GM19193 (cell line): Measurements from ENCODE around the gene C13orf46.

ENCODE experiments used
- POLR2A ChIP-seq: IDR thresholded peaks from 4 replicates; pipeline ENCODE4 v1.6.1; 2011; ENCODE audit not compliant: insufficient read depth, insufficient read length; ENCODE audit errors: extremely low read depth

The C13orf46 gene

DNA sequence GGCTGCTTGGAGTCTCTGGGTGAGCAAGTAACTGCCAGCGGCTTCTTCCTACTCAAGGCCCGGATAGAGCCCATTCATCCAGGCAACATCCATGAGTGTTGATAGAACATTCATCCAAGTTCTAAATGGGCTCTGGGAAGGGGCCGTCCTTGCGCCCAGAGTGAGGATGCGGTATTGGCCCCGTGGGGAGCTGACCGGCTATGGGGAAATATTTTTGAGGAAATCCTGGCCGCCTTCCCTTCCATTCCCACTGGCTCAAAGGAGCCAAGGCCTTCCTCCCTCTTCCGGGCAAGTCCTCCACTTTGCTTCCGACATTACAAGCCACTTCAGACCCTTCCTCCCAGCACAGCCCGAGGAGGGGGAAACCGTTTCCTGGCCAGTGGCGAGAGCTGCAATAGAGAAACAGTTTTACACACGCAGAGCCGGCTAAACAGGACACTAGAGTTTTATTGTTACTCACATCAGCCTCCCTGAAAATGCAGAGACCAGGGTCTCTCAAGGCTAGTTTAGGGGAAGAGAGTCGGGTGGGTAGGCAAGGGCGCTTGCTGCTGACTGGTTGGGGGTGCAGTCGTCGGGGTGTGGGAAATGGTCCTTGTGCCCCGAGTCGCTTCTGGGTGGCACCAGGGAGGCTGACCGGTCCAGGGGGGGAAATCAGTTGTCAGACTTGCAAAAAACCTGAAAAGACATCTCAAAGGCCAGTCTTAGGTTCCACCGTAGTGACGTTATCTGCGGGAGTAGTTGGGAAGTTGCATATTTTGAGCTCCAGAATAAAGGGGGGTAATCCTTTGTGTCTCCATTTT lies 37.5 kb downstream of the C13orf46 start:
- TF ChIP-seq POLR2A: no peak

GRCh38 chr13:113935001-113935844 lies 38.7 kb downstream of the C13orf46 start:
- TF ChIP-seq POLR2A: no peak

GRCh38 chr13:113934576-113934975 lies 39.3 kb downstream of the C13orf46 start:
- no peak for TF ChIP-seq POLR2A

GRCh38 chr13:113933901-113934300 lies 40.0 kb downstream of the C13orf46 start:
- no peak for TF ChIP-seq POLR2A

GRCh38 chr13:113931841-113932459 lies 41.9 kb downstream of the C13orf46 start:
- no peak for TF ChIP-seq POLR2A

GRCh38 chr13:113930671-113931637 lies 42.9 kb downstream of the C13orf46 start:
- TF ChIP-seq POLR2A: no peak

- TF ChIP-seq POLR2A: no peak
Observed at GRCh38 chr13:113929628-113930615, 44.0 kb downstream of the C13orf46 start.

GRCh38 chr13:113928685-113929627 lies 44.9 kb downstream of the C13orf46 start:
- TF ChIP-seq POLR2A: no peak

- no peak for TF ChIP-seq POLR2A
Observed at GRCh38 chr13:113927661-113928581, 46.0 kb downstream of the C13orf46 start.

- no peak for TF ChIP-seq POLR2A
Observed at GRCh38 chr13:113926951-113927660, 46.8 kb downstream of the C13orf46 start.
